Small intestine (tissue), 7 donors: ENCODE measurements around the gene PYGM. TPM values are rescaled to one million over a fixed set of nuclear protein-coding genes. Genes with fewer than 3 reads are reported as not detected.

ENCODE experiments used
- DNase-seq, 2 donors: peaks; one replicate each; pipeline versions ENCODE4 v3.0.0 to v3.0.0-alpha.2; 2013
- FAIRE-seq: peaks from 2 replicates; lab custom pipeline; 2012; peaks lifted over from hg19 to GRCh38; lab: Jason Lieb, UNC
- H3K27ac ChIP-seq, 3 donors: one replicate each; pipeline ENCODE4 v1.5.1; 2013; ENCODE audit warnings: low read length in 2 of 3, mild to moderate bottlenecking in 2 of 3, control low read depth in 1 of 3, inconsistent platforms in 1 of 3, low read depth in 1 of 3, moderate library complexity in 1 of 3
- H3K27me3 ChIP-seq, 3 donors: one replicate each; pipeline ENCODE4 v1.6.1; 2013; ENCODE audit warnings: low read length in 3 of 3, inconsistent platforms in 1 of 3; ENCODE audit not compliant: control insufficient read depth in 3 of 3, insufficient read depth in 3 of 3
- H3K36me3 ChIP-seq, 3 donors: one replicate each; pipeline ENCODE4 v1.6.1; 2013; ENCODE audit warnings: low read length in 3 of 3, inconsistent platforms in 1 of 3, low read depth in 1 of 3, mild to moderate bottlenecking in 1 of 3, moderate library complexity in 1 of 3; ENCODE audit not compliant: control insufficient read depth in 3 of 3, insufficient read depth in 2 of 3
- H3K4me1 ChIP-seq, 3 donors: one replicate each; pipeline ENCODE4 v1.6.1; 2013; ENCODE audit warnings: low read length in 2 of 3, inconsistent platforms in 1 of 3, low read depth in 1 of 3, mild to moderate bottlenecking in 1 of 3, moderate library complexity in 1 of 3; ENCODE audit not compliant: control insufficient read depth in 3 of 3, insufficient read depth in 2 of 3
- H3K4me3 ChIP-seq, 3 donors: one replicate each; pipeline ENCODE4 v1.5.1; 2013; ENCODE audit warnings: low read length in 3 of 3, control low read depth in 1 of 3, inconsistent platforms in 1 of 3, low read depth in 1 of 3, mild to moderate bottlenecking in 1 of 3, moderate library complexity in 1 of 3
- H3K9me3 ChIP-seq, 2 donors: one replicate each; pipeline ENCODE4 v1.6.1; 2013; ENCODE audit warnings: low read depth in 1 of 2, low read length in 1 of 2; ENCODE audit not compliant: control insufficient read depth in 2 of 2, insufficient read depth in 1 of 2
- WGBS, 3 donors: extraction: QIAGEN DNeasy Blood & Tissue Kit; methylation state at CpG; one replicate each; pipeline ENCODE4 v1.1.7; 2013; 5-methylcytosine and 5-hydroxymethylcytosine counted together
- polyA plus RNA-seq, 4 donors: library from polyadenylated mRNA; stranded (reverse) in 3 of 4; unstranded in 1 of 4; fragments of 200-250 nt in 3 of 4; fragments of 120-200 nt in 1 of 4; gene quantifications; one replicate each; pipeline versions ENCODE4 v1.2.1 to v1.2.3, GENCODE V29; 2013
- donor health status: healthy with polysubstance abuse.
- donor health status: control.
- donor health status: control.
- donor health status: Bipolar disorder and iron deficiency.
- donor health status: healthy.

Gene PYGM
- polyA plus RNA-seq, 4 donors, result 0.54 to 1.5 (median 1.1) TPM

- WGBS, 3 donors, result 3 to 8% (median 7%) methylated on average over 50 to 54 of the region's 54 CpGs
- Histone ChIP-seq H3K27ac (no peak overlapping the region), H3K36me3 (peaks cover 0 to 3% (median 0%) of the 10 kb centered on the region in 3 donors), H3K4me3 (peak overlapping the region; percentile 32 to 64 (median 42)), H3K27me3 (peaks cover 0 to 77% (median 0%) of the 10 kb centered on the region in 3 donors), H3K9me3 (no peaks in the 10 kb centered on the region), H3K4me1 (peaks cover 0 to 34% (median 0%) of the 10 kb centered on the region in 3 donors)
- FAIRE-seq (no peak), DNase-seq (peak; percentile 29 to 80)
These were observed 17.5 kb downstream of the PYGM start for GRCh38 chr11:64742087-64742888.

- DNase-seq, result no peak
- 15 to 49% (median 35%) methylated on average over 23 to 24 of the region's 24 CpGs for WGBS, 3 donors
- peaks cover 0 to 3% (median 0%) of the 10 kb centered on the region in 3 donors for H3K36me3 ChIP-seq
These were observed 18.2 kb downstream of the PYGM start for GRCh38 chr11:64741375-64742086.

GRCh38 chr11:64739871-64740270, 19.9 kb downstream of the PYGM start:
- WGBS, 3 donors, result 74 to 92% (median 84%) methylated on average over 12 of the region's 12 CpGs
- no peaks in the 10 kb centered on the region for H3K9me3 ChIP-seq
- peaks cover 0 to 26% (median 0%) of the 10 kb centered on the region in 3 donors for H3K4me1 ChIP-seq
- peaks cover 0 to 68% (median 0%) of the 10 kb centered on the region in 3 donors for H3K27me3 ChIP-seq
- no peak for FAIRE-seq
- H3K27ac ChIP-seq, result no peak overlapping the region
- peaks cover 0 to 3% (median 0%) of the 10 kb centered on the region in 3 donors for H3K36me3 ChIP-seq
- DNase-seq, result no peak
- H3K4me3 ChIP-seq, result no peak overlapping the region

More at GRCh38 chr11:64741375-64742086, 18.2 kb downstream of the PYGM start:
- peaks cover 0 to 73% (median 0%) of the 10 kb centered on the region in 3 donors for H3K27me3 ChIP-seq
- H3K4me1 ChIP-seq, result peaks cover 0 to 34% (median 0%) of the 10 kb centered on the region in 3 donors
- H3K4me3 ChIP-seq, result peak overlapping the region in 1 of 3 donors; percentile 32
- no peak overlapping the region for H3K27ac ChIP-seq
- H3K9me3 ChIP-seq, result no peaks in the 10 kb centered on the region
- FAIRE-seq, result no peak

- Histone ChIP-seq H3K9me3 (no peaks in the 10 kb centered on the region), H3K27me3 (peaks cover 0 to 44% (median 0%) of the 10 kb centered on the region in 3 donors), H3K36me3 (peaks cover 0 to 3% (median 0%) of the 10 kb centered on the region in 3 donors), H3K4me1 (peaks cover 0 to 2% (median 0%) of the 10 kb centered on the region in 3 donors), H3K27ac (no peak overlapping the region), H3K4me3 (no peak overlapping the region)
- no peak for FAIRE-seq
- DNase-seq, result no peak
- 81 to 91% (median 84%) methylated on average over 13 to 15 of the region's 15 CpGs for WGBS, 3 donors
These were observed 23.1 kb downstream of the PYGM start for GRCh38 chr11:64736654-64737053.

GRCh38 chr11:64735725-64736259, 24.0 kb downstream of the PYGM start:
- WGBS, 3 donors, result 65 to 80% (median 79%) methylated on average over 9 of the region's 9 CpGs
- Histone ChIP-seq H3K4me3 (no peak overlapping the region), H3K9me3 (no peaks in the 10 kb centered on the region), H3K4me1 (no peaks in the 10 kb centered on the region), H3K36me3 (peaks cover 0 to 3% (median 0%) of the 10 kb centered on the region in 3 donors), H3K27ac (no peak overlapping the region), H3K27me3 (peaks cover 0 to 36% (median 0%) of the 10 kb centered on the region in 3 donors)
- FAIRE-seq, result no peak
- DNase-seq, result no peak

- Histone ChIP-seq H3K36me3 (peaks cover 0 to 3% (median 0%) of the 10 kb centered on the region in 3 donors), H3K27me3 (peaks cover 0 to 36% (median 0%) of the 10 kb centered on the region in 3 donors)
These were observed 24.7 kb downstream of the PYGM start for GRCh38 chr11:64734811-64735724.

GRCh38 chr11:64731601-64732000, 28.2 kb downstream of the PYGM start:
- Histone ChIP-seq H3K36me3 (no peaks in the 10 kb centered on the region), H3K9me3 (no peaks in the 10 kb centered on the region), H3K4me1 (peaks cover 0 to 3% (median 0%) of the 10 kb centered on the region in 3 donors), H3K4me3 (no peak overlapping the region), H3K27me3 (peaks cover 0 to 31% (median 0%) of the 10 kb centered on the region in 3 donors), H3K27ac (no peak overlapping the region)
- FAIRE-seq (no peak), DNase-seq (no peak)
- WGBS, 3 donors, result 75 to 91% (median 88%) methylated on average over 3 of the region's 3 CpGs

More at GRCh38 chr11:64734811-64735724, 24.7 kb downstream of the PYGM start:
- Histone ChIP-seq H3K27ac (no peak overlapping the region), H3K9me3 (no peaks in the 10 kb centered on the region), H3K4me1 (peaks cover 0 to under 1% (median 0%) of the 10 kb centered on the region in 3 donors), H3K4me3 (no peak overlapping the region)
- DNase-seq (no peak), FAIRE-seq (no peak)
- 73 to 78% (median 74%) methylated on average over 20 to 23 of the region's 23 CpGs for WGBS, 3 donors
